Stimulated activated CD4-positive, alpha-beta T cell treated with anti-CD3 and anti-CD28 coated beads, Interleukin-15, amount 100 ng/mL, for 24 hours (primary cell): ENCODE measurements around the gene SLIT1.
"Not testable (repeated sequence)": the region's sequence is repeated elsewhere in the genome, so short reads cannot be mapped to it uniquely, and the experiment has no call there.

ENCODE experiments used
- DNase-seq: peaks from one replicate; pipeline ENCODE4 v3.0.0-alpha.2; 2020

SLIT1 gene

DNA sequence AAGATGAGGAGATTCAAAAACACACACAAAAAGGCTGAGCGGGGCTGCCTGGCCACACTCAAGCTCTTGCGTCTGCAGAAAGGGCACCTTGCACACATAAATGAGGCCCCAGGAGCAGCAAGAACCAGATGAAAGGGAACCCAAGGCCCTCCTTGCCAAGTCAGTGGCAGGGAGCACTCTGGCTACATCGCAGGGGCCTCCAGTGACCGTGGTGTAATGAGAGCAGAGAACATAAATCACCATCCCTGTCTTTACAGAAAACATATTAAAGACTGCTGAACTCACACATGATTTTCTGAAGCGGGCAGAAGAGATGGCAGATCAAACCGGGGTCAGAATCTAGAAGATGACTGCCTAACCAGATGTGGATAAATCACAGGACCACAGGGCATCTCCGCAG is 80.5 kb downstream of the SLIT1 start:
- DNase-seq = no peak

DNA sequence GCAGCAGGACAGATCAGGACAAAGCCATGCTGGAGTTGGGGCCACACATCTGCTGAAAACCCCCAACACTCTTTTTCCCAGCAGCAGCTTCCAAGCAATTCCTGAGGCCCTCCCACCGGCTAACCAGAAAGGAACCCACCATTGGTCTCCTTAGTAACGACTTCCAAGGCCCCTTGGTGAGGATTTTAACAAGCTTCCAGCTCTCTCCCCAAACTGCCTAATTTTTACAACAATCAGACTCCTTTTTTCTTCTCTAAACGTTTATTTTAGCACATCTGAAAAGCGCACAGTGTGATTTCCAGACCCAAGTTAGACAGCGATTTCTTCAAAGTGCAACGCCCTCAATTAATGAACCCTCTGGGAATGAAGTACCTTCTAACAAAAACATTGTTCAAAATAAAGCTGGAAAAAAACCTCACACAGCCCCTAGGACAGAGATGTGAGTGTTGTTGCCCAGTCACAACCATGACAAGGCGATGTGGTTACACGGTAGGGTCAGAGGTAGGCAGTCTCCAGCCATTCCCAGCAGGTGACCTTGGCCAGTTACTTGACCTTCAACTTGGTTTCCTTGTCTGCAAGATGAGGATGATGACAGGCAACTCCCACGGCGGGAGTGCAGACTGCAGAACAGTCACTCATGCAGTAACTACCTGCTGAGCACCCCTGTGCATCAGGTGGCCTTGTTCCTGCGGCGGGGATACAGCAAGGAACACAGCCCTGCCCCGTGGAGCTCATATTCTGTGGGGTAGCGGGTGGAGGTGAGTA is 82.3 kb downstream of the SLIT1 start:
- DNase-seq = no peak

DNA sequence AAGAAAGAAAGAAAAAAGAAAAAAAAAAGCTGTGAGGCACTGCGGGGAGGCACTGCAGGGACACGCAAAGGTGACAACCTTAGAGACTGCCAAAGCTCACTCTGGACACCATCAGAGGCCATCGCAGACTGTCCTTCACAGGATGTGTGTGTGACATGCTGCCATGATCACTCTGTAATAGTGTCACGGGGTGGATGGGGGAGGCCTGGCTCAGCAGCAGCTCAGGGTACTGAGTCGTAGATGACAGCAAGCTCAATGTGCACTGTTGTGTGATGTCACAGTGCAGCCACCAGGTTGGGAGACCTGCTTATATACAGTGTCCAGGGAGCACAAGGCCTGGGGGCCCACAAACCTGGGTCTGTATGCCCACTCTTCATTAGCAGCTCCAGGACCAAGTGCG is 83.3 kb downstream of the SLIT1 start:
- no peak for DNase-seq

- DNase-seq = no peak
These were observed 84.4 kb downstream of the SLIT1 start for GRCh38 chr10:97101166-97101940.

- no peak for DNase-seq
These were observed 85.1 kb downstream of the SLIT1 start for GRCh38 chr10:97100657-97101056.

DNA sequence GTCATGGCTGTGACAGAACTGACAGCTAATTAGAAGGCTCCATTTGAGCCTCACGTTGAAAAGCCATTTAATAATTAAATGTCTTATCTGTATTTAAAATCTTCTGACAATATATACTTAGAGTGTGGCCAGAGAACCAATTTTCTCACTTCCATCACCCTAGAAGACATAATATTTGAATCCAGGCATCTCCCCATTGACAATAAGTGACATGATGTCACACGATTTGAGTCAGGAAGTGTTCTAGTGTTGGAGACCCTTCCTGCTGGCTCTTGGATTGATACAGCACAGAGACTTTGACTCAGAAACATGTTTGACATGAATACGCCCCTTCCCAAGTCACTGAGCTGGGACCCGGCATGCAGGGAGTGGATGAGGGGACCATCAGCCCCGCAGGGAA is 85.9 kb downstream of the SLIT1 start:
- DNase-seq = no peak

GRCh38 chr10:97099089-97099488 is 86.7 kb downstream of the SLIT1 start:
- DNase-seq = no peak

GRCh38 chr10:97097084-97097433 is 88.7 kb downstream of the SLIT1 start:
- no peak for DNase-seq

GRCh38 chr10:97096261-97097083 is 89.3 kb downstream of the SLIT1 start:
- DNase-seq = no peak

DNA sequence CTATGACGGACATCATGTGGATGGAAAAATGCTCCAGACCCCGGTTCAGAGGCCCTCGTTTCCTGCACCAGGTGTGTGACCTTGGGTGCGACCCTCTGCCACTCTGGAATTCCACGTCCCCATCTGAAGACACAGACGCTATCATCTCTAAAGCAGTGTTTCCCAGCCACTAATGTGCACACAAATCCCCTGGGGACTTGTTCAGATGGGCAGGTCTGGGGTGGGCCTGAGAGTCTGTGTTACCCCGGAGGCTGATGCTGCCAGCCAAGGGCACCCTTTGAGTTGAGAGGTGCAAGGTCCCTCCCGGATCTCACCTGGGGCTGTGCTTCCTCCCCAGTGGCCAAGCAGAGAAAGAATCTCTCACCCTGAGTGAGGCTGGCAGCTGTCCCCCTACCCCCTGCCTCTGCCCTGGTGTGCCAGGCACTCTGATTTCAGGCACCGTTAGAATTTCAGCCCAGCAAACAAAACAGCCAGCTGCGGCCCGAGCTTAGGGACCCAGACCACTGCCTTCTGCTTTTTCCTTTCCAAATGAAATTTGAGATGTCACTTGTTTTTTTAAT is 90.0 kb downstream of the SLIT1 start:
- DNase-seq = no peak

DNA sequence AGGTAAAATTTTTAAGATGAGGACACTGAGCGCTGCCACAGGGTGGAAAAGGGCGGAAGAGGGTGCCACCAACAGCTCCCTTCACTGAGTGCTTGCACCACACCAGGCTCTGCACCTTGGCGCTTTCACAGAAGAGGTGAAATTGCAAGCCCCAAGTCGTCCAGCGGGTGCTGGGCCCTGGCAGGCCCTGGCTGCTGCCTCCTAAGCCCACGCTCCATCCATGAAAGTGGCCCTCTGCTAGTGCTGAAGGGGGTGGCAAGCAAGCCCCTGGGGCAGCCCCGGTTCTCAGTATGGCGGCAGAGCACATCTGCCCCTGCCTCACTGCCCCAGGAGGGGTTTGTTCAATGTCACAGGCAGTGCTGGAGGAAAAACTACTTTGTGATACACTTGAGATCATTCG is 95.1 kb downstream of the SLIT1 start:
- DNase-seq = no peak

GRCh38 chr10:97090035-97090434 is 95.7 kb downstream of the SLIT1 start:
- DNase-seq = no peak

- DNase-seq = no peak
These were observed 96.4 kb downstream of the SLIT1 start for GRCh38 chr10:97089209-97089870.

DNA sequence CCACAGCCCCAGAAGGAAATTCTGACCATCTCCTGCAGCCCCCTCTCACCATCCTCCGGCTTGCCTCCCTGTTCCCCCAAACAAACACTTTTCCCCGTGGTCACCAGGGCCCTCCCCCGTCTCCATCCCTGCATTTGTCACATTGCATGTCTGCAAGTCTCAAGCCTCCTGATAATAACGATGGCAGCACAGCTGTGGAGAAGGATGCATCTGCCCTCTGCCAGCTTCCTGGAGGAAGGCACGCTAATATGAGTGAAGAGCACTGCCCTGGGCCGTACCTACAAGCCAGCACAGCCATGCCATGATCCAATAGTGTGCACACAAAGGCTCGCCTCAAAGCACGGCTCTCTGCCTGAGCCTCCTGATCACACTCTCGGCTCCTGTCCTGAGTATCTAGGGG is 98.5 kb downstream of the SLIT1 start:
- DNase-seq = no peak

GRCh38 chr10:97086530-97086929 is 99.2 kb downstream of the SLIT1 start:
- DNase-seq = no peak

DNA sequence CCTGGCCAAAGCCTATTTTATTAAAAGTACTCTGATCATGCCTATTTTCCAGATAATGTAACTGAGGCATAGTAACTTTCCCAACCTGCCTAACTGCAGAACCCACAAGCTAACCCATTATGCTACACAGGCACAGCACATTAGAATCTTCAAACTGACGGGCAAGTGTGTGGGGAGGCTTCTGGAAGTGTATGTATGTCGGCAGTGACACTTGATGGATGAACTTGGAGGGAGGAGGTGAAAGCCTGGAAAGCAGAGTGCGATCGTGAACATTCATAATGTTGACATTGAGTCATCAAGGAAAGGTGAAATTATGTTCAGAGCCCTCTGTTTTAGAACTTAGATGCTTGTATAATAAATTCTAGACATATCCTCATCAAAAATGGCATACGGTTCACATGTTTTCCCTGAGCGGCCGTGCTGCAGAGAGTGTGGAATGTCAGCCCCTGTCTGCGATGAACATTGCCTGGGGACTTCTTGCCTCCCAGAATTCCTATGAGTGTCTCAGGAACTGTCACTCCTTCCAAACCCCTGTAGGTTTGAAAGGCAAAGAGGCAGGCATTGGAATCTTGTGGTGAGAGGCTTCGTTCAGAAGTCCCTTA is 102.4 kb downstream of the SLIT1 start:
- no peak for DNase-seq

DNA sequence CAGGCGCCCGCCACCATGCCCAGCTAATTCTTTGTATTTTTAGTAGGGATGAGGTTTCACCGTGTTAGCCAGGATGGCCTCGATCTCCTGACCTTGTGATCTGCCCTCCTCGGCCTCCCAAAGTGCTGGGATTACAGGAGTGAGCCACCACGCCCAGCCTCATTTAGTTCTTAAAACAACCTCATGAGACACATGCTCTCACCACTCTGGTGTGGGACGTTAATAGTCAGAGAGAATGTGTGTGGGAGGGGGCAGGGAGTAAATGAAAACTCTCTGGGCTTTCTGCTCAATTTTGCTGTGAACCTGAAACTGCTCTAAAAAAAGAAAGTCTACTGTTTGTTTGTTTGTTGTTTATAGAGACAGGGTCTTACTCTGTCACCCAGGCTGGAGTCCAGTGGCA is 103.2 kb downstream of the SLIT1 start:
- DNase-seq = not testable (repeated sequence)

DNA sequence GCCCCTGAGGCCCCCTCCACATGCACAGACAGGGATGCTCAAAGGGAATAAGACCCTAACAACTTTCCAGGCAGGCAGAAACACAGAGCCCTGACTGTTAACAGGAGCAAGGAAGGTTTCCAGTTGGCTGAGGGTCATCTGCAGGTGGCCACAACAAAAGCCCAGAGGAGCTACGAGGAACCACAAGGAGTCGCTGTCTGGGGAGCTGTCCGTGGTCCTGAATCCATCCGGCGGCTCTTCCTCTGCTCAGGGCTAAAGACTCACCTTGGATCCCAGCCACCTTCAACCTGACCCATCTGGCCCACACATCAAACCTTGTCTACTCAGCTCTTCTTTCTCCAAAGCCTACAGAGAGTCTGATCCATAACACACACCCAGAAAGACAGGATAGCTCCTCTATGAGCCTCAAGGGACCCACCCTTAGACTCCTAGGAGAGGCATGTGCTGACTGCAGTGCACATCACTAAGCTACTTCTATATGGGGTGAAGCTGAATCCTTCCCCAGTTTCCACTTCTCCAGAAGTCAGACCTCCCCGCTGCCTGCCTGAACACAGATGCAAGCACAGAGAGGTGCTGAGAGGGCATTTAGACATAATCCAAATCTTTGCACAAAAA is 104.0 kb downstream of the SLIT1 start:
- DNase-seq = peak; percentile 72

- DNase-seq = no peak
These were observed 105.5 kb downstream of the SLIT1 start for GRCh38 chr10:97080051-97080776.

- no peak for DNase-seq
These were observed 106.3 kb downstream of the SLIT1 start for GRCh38 chr10:97079448-97079847.

GRCh38 chr10:97078938-97079445 is 106.8 kb downstream of the SLIT1 start:
- no peak for DNase-seq
